ENCODE results near the gene GALM.

GRCh38 chr2:38744399-38744780, 78.5 kb downstream of the GALM start:
- TF ChIP-seq CTCF (IDR thresholded peaks at IDR 0.05; ENCODE audit: insufficient read depth, low read length, poor library complexity, severe bottlenecking) (no peak), EZH2phosphoT487 (conservative IDR thresholded peaks at IDR 0.05; ENCODE audit: low read length) (no peak)

Measured in SU-DHL-6 (cell line).